Erythroblast (primary cell): ENCODE results near the gene IGSF3.

ENCODE experiments used
- GATA1 ChIP-seq: IDR thresholded peaks from 2 replicates; pipeline ENCODE4 v1.6.1; 2011; ENCODE audit warnings: low read depth, mild to moderate bottlenecking, control low read depth, low read length, moderate library complexity
- POLR2A ChIP-seq: IDR thresholded peaks from 2 replicates; pipeline ENCODE4 v1.6.1; 2011; ENCODE audit warnings: mild to moderate bottlenecking, low read length

- TF ChIP-seq POLR2A (no peak), GATA1 (no peak)
Observed at GRCh38 chr1:116525440-116525839, 142.1 kb downstream of the IGSF3 start.
